ENCODE results near the gene FAM180A. TPM values are rescaled to one million over a fixed set of nuclear protein-coding genes. Genes with fewer than 3 reads are reported as not detected.

Gene FAM180A
- total and polyA plus RNA-seq, 2 experiments from 2014 or later, result not detected

- no peaks in the 10 kb centered on the region for H4K20me1 ChIP-seq (replicated peaks; ENCODE audit: insufficient read depth)
- H2AFZ ChIP-seq, result peak overlapping the region; percentile 60; the same call in 1 of the 2 replicates
- H3K9me2 ChIP-seq (ENCODE audit: insufficient read depth), result peaks cover 12% of the 10 kb centered on the region
- ATAC-seq (no peak), DNase-seq (ENCODE audit: low spot score) (no peak)
- no peaks in the 10 kb centered on the region for H3F3A ChIP-seq (replicated peaks; ENCODE audit: low read depth)
- Mint-ChIP-seq H3K27me3 (ENCODE audit: insufficient read depth, low read depth, poor library complexity) (peaks cover 5% of the 10 kb centered on the region), H3K27ac (peak overlapping the region; percentile 22; the same call in 1 of the 2 replicates), H3K9me3 (peaks cover 7% of the 10 kb centered on the region), H3K4me1 (peaks cover 27% of the 10 kb centered on the region), H3K4me3 (no peak overlapping the region), H3K36me3 (ENCODE audit: low read depth) (peaks cover 14% of the 10 kb centered on the region)
- TF ChIP-seq CREB1 (CRISPR knock-in tag; IDR thresholded peaks at IDR 0.05; ENCODE audit: low read depth), result no peak
- no peak for TF ChIP-seq STAT1 (IDR thresholded peaks at IDR 0.05; ENCODE audit: unreplicated experiment)
- TF ChIP-seq ZNF331 (CRISPR knock-in tag; IDR thresholded peaks at IDR 0.05; ENCODE audit: low read depth), result no peak
- TF ChIP-seq ZNF114 (CRISPR knock-in tag; IDR thresholded peaks at IDR 0.05), result no peak
- TF ChIP-seq REST (IDR thresholded peaks at IDR 0.05; ENCODE audit: unreplicated experiment), result no peak
- TF ChIP-seq NANOG (IDR thresholded peaks at IDR 0.05; ENCODE audit: borderline replicate concordance), result no peak
- no peak for TF ChIP-seq EZH2 (IDR thresholded peaks at IDR 0.05; ENCODE audit: low read depth, unreplicated experiment)
- no peak for TF ChIP-seq CTCF (conservative IDR thresholded peaks at IDR 0.05; ENCODE audit: low read depth in 2 of 2)
- no peak for TF ChIP-seq EZH2phosphoT487 (IDR thresholded peaks at IDR 0.05; ENCODE audit: unreplicated experiment)
- no peak for TF ChIP-seq ZNF462 (CRISPR knock-in tag; IDR thresholded peaks at IDR 0.05)
- no peak for TF ChIP-seq ETS1 (IDR thresholded peaks at IDR 0.05)
- TF ChIP-seq POLR2AphosphoS5 (IDR thresholded peaks at IDR 0.05; ENCODE audit: low read depth), result no peak
- TF ChIP-seq JUNB (IDR thresholded peaks at IDR 0.05; ENCODE audit: unreplicated experiment), result no peak
- 0 out of 2 replicates have a peak overlapping the region, but pooled peaks have one; percentile 40 for H3K4me2 ChIP-seq
- H3K27me3 ChIP-seq (ENCODE audit: insufficient read depth), result no peaks in the 10 kb centered on the region
- H3K79me2 ChIP-seq (replicated peaks; ENCODE audit: insufficient read depth), result no peaks in the 10 kb centered on the region
- H3K4me3 ChIP-seq, result no peak overlapping the region
- peaks cover 13% of the 10 kb centered on the region; the same call in 1 of the 2 replicates for H3K4me1 ChIP-seq (ENCODE audit: insufficient read depth)
- no peak overlapping the region for H3K27ac ChIP-seq (ENCODE audit: low read depth)
- H3K36me3 ChIP-seq (ENCODE audit: insufficient read depth), result no peaks in the 10 kb centered on the region
Observed at GRCh38 chr7:135757719-135758411, 9.3 kb upstream of the FAM180A start.
